A172 (cell line): ENCODE data around the gene CASR. TPM values are rescaled to one million over a fixed set of nuclear protein-coding genes. Genes with fewer than 3 reads are reported as not detected.

Experiments
- DNase-seq: peaks from one replicate; pipeline ENCODE4 v3.0.0-alpha.2; 2015; ENCODE audit warnings: low spot score
- total RNA-seq: library from RNA; depleted of rRNA; stranded (reverse); fragments of >200 nt; shearing (Covaris generic); gene quantifications from 2 replicates; pipeline ENCODE4 v1.2.3, GENCODE V29; 2014

Gene CASR
- total RNA-seq, 1 experiment from 2014 or later, result not detected

DNA sequence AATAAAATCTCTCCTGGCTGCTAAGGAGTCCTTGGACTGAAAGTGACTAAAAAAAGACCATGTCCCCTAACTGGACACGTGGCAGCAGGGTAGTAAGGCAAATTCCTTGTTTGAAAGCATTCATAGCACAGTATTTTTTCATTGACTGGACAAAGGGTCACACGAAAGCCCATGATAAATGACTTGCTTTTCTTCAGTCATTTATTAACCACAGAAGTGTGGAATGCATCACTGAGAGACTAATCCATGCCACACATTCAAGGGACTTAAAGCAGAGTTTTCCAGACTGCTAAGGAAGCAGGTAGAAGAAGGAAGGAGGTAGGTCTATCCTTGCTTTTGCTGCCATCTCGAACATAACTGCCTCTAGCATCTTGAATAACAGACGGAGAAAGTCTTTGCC, 31.2 kb downstream of the CASR start:
- no peak for DNase-seq

DNA sequence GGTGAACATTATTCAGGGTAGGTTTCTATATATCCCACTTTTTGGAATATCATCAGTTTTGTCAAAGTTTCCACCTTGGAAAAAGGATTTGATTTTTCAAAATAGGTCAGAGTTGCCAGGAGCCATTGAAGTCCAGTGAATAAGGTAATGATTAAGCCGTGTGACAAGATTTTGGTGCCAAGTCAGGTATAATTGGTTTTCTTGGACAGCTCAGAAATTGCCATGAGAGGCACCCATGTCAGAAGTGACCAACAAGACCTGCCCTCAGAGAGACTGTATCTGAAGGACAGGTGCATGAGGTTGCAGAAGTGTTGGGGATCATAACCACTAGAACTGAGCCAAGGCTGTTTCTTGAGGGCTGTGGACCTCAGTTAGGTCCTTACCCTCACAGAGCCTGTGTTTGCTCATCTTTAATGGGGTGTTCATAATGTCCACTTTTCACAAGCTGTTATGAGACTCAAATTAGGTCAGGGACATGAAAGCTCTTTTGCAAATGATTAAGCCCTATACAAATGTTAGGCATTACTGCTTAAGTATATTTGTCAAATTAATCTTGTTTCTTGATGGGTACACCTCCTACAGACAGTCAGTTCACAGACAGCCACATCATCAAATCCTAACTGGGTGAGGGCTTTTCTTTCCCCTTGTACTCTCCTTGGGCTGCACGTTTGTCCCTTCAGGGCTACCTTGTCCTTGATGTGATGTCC, 32.3 kb downstream of the CASR start:
- DNase-seq, result no peak

DNA sequence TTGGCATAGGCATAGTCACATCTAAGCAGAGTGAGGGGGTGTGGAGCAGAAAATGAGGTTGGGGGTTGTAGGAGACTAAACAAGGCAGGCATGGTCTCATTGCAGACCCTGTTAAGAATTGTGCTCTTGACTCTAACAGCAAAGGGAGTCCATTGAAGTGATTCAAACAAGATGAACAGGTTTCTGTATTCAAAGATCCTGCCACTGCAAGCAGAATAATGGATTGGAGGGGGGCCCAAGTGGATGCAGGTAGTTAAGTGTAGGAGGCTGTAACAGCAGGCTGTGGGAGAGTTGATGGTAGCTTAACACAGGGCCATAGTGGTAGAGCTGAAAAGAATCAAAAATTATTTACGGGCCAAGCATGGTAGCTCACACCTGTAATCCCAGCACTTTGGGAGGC, 34.4 kb downstream of the CASR start:
- no peak for DNase-seq

DNA sequence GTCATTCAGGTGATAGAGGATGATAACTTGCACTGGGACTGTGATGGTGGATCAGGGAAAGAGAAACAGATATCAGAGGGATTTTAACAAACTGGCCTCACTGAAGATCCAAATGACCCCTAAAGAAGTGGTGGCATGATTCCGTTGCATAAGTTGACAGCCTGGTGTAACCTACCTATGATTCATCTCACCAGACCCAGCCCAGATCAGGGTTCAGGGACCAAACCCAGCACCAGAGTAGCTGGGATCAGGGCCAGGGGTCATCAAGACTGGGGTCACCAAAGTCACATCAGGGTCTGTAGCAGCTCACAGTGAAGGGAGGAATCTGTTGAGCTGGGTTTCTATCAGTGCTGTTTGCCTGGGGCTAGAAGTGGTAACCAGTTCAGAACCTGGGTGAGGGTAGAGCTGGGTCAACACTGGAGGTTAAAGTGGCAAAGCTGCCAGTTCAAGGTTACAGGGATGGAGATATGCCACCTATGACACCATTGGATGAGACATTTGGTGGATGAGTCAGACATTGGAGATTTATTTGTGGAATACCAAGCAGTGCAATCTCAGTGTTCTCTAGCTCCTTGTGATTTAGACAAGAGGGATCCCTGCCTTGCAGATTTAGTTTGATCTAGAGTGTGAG, 35.9 kb downstream of the CASR start:
- no peak for DNase-seq

DNA sequence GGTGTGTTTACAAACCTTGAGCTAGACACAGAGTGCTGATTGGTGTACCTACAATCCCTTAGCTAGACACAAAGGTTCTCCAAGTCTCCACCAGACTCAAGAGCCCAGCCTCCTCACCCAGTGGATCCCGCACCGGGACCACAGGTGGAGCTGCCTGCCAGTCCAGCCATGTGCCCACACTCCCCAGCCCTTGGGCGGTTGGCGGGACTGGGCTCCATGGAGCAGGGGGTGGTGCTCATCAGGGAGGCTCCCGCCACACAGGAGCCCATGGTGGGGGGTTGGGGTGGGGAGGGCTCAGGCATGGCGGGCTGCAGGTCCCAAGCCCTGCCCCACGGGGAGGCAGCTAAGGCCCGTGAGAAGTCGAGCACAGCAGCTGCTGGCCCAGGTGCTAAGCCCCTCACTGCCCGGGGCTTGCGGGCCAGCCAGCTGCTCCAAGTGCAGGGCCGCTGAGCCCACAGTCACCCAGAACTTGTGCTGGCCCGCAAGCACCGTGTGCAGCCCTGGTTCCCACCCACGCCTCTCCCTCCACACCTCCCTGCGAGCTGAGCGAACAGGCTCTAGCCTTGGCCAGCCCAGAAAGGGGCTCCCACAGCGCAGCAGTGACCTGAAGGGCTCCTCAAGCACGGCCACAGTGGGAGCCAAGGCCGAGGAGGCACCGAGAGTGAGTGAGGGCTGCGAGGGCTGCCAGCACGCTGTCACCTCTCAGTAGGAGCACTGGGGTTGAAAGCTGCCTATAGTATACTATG, 43.7 kb downstream of the CASR start:
- no peak for DNase-seq

DNA sequence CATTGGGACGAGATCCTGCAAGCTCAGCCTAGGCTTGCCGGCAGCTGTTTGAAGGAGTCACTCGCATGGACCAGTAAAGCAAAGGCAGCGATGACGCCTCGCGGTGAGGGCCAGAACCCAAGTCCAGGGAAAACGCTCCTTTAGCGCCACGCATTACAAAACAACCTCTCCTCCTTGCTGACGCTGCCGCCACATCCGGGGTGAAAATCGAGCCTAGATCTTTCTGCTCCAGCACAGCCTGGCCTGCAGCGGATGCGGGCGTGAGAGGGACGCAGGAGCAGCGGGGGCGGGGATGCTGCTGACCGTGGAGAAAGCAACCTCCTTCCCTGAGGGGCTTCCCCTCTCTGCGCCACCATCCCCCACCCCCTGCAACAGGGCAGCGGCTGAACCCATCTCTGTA, 46.7 kb downstream of the CASR start:
- DNase-seq, result no peak

DNA sequence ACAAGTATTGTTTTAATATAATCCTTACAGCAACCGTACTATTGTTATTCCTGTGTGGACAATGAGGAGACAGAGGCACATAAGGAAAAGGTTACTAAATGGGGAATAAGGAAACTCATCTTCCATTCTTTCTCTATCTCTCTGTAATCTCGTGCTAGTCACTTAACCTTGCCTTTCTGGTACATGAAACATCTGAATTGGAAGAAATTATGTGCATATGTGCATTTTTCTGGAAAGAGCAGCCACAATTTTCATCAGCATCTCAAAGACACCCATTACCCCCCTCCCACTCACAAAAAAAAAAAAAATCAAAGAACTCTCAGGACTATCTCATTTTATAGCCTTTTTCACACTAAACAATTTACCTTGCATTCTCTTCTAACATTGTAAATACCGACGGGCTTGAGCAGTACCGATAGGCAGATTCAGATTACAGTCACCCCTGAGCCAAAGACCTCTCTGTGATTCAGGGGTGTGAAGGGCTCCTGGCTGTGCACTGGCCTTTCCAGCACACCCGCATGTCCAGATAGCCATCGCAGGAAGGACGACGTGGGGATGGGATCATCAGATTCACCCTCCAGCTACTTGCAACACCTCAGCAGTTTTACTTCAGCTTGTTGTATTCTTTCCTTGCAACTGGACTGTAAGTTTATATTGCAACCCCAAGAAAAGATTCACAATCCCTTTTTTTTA, 48.1 kb downstream of the CASR start:
- DNase-seq, result no peak

DNA sequence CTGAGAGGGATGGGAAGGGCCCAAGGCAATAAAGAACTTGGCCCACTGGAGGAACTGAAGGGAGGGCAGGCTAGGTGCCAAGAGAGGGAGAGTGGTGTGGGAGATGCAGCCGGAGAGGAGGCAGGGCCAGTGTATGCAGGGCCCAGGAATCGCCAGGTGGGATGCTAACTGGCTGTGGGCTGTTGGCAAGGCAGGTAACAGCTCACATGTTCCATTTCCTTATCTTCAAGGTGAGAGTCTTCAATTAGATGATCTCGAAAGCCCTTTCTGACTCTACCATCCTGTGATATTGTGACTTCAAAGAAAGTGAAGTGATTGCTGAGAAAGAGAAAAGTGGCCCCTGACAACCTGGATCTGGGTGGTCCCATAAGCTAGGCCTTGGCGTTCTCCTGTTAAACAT, 49.0 kb downstream of the CASR start:
- no peak for DNase-seq

DNA sequence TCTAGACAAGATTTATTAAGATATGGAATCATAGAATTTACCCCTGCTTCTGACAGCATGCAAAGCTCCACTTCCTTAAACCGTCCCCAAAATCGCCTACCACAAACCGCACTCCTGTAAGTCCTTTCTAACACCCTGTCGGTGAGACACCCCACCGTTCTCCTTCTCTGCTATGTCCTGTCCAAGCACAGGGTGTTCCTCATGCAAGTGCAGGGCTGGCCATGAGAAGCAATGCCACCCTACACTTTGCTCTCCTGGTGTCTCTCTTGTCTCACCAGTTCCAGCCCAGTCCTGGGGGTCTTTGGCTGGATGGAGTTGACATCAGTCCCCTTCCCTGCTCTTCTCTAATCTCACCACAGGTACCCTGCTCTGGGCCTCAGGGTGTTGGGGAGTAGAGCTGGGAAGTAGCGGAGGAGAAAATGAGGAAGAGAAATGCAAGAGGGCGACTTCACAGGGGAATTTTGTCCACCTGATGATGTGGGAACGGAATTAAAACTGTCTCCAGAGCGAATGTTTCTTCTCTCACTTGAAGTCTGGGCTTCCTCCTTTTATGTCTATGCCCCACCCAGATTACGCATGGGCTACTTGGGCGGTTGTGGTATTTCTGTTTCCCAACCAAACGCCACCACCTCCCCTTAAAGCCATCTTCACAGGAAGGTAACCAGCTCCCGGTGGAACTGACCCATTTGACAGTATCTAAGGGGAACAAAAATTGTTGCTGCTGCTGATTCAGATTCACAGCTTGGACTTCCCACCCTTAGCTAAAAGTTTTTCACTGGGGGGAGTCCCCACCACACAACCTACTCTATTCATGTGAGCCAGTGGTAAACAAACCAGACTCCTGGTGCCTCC, 49.9 kb downstream of the CASR start:
- no peak for DNase-seq

DNA sequence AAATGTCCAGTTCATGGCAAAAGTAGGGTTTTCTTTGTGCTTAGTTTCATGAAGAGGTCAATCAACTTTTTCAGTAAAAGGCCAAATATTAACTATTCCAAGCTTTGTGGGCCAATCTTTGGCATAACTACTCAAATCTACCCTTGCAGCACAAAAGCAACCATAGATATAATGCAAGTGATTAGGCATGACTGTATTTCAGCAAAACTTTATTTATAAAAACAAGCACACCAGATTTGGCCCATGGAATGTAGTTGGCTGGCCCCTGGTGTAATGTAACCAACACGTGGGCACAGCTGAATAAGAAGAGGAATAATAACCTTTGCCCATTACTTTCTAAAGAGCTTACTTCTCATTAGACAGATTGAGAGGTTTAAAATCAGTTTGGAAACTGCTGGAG, 50.6 kb downstream of the CASR start:
- no peak for DNase-seq

DNA sequence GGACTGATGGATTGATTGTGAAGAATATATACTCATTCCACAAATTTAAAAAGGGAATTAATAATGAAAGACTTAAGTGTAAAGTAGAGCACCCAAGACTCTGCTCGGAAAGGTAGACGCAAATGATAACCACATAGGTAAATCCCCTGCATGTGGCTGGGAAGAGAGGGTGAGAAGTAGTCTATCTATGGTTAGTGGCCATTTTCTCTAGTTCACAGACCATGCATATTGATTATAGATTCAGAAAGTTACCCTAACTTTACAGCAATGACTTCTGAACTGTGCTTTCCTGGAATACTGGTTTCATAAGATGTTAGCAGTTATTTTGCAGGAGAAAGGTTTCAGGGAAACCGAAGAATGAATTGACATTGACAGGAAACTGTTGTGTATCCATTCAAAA, 51.7 kb downstream of the CASR start:
- DNase-seq, result no peak

DNA sequence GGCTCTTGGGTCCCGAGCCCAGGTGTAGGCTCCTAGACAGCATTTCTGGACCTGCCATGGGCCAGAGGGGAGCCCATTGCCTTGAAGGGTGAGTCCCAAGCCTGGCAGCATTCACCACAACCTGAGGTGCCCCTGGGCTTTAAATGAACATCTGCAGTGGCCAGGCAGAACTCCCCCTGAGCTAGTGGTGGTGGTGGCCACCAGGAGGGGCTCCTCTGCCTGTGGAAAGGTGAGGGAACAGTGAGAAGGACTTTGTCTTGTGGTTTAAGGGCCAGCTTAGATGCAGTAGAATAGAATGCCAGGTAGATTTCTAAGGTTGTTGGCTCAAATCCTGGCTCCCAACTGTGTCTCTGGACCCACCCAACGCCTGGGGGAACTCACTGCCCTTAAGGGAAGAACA, 55.6 kb downstream of the CASR start:
- DNase-seq, result no peak

DNA sequence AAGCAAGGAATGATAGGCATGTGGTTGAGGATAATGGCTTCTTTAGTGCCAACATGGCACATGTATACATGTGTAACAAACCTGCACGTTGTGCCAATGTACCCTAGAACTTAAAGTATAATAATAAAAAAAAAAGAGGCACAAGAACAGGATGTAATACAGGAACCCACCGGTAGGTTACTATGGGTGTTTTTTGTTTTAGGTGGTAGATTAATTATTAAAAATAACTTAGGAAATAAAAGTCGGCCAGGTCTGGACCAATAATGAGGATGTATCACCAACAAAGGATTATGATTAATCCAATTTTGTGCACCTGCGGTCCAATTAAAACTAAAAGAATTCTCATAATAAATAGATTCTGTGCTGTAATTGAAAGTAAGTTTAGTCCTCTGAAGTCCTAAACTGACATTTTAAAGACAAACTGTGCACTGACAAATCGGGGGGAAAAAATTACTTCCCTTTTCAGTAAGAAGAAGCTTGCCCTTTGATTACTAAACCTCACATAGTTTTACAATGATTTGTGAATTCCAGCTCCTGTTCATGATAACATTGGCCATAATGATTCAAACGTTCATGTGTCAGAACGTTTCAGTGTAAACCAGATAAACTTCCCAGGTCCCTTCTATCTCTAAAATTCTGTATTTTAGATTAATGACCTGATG, 62.2 kb downstream of the CASR start:
- DNase-seq, result no peak

DNA sequence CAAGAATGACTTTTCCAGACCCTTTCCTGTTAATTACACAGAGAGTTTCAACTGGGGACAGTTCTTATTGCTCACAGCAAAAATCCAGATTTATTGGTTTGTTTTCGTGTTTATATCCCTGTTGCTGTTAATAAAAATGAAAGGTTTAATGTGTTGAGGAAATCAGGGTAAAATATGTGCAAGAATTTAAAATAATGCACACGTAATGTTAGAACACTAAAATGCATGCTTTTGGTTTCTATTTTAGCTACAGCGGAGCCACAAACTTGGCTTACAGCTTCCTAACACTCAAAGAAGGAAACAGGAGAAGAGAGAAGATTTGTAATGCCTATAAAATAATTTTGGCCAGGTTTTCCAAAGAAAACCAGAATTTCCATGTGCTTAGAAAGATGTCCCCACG, 62.7 kb downstream of the CASR start:
- DNase-seq, result no peak

DNA sequence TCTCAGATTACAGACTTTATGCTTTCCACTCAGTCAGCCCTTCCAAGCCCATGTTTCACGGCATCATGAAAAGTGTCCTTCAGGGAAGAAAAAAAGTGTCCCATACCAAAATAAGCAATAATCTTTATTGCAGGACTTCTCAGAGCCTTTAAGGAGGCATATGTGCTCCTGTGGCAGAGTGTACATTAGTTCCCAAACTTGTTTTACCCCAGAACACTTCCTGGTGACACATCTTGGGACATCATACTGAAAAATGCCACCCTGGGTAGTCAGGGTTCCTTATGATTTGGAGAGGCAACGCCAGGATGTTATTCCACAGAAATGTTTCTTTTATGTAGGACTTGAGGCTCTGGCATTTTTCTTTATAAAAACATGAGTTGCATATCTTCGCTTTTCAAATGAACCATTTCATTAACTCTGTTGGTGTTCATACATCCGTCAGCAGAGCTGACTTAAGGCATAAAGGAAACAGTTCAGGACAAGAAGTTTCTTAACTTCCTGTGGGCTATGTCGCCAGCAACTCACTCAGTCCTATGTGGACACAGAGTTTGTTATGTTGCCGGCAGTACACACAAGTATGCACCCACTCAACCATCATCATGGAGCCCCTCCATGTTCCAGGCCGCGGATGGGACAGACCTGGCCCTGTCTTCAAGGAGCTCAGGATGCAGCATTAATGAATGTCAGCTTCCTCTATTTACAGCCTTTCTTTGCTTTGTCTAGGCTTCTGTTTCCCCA, 63.8 kb downstream of the CASR start:
- DNase-seq, result no peak

DNA sequence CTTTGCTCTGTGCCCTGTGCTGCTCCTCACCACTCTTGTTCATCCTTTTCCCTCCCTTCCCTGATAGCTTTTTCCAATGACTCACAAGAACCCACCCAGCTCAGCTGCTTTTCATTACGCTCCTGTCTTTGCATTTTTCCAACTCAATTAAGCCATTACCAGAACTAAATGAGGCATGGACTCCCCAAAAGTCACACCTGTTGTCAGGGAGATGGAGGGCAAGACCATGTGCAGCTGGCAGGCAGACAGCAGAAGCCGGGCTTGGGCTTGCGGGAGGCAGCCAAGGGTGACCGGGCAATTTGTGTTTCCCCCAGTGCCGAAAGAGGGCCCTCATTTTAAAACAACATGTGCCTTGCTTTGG, 64.3 kb downstream of the CASR start:
- DNase-seq, result no peak

DNA sequence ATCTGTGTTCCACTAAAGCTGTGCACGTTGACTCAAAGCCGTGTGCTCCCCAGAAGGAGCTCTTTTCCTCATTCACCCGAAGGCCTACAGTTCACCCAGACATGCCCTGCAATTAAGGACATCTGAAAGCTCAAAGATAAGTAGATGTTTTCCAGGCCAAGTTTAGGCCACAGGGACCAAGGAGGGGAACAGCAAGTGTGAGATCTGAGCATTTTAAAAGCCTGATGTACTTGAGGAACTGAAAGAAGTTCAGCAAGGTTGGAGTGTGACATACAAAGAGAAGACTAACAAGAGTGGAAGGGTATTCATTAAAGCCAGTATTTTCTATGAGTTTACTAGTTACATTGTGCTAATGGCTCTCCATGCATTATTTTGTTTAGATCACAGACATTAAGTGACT, 68.0 kb downstream of the CASR start:
- DNase-seq, result no peak

DNA sequence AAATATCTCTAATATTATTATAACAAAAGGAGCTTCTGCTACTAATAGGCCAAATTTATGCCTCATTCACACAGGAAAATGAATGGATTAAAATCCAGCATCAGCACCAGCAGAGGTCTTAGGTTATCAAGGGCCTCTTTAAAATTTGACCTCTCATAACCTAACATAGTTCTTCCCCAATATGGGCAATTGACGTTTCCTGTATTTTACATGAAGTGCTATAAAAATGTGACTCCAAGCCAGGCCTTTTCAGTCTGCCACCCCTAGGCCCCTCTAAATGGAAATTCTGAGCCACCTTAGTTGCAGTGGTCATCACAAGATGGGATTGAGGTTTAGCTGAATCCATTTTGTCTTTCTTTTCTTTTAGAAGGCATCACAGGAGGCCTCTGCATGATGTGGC, 70.1 kb downstream of the CASR start:
- DNase-seq, result no peak

DNA sequence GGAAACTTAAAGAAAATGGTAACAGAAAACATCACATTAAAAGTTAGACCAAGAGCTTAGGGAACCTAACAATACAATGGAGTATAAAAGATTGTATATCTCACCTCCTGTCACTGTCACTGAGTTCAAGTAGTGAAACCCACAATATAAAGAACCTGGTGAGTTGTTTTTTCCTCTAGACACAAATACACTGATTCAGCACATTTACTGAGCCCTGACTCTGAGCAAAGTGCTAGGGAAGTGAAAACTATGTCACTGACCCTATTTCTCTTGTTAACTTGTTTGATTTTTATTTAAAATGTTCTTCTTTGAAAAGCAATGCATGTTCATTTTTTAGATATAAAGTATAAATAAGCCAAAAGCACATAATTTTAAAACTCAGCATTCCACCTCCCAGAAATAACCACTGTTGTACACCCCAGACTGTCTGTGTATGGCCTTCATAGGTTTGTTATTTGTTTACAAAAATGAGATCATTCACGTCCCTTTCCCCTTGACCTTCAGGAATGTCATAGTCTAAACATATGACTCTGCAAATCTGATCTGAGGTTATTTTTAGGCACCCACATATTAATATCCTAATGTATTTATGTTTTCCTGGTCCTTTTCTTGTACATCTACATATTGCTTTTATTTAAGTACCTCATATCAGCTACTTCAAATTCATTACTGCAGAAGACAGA, 72.4 kb downstream of the CASR start:
- no peak for DNase-seq
